ENCODE measurements around the gene EIF2S2. TPM values are rescaled to one million over a fixed set of nuclear protein-coding genes. Genes with fewer than 3 reads are reported as not detected.

The EIF2S2 gene
- total RNA-seq, 1 experiment from 2014 or later, result 137 TPM

- no peak for DNase-seq
- no peak overlapping the region for H3K27ac ChIP-seq
- no peak overlapping the region for H3K4me3 ChIP-seq
- H3K9me3 ChIP-seq (replicated peaks), result no peaks in the 10 kb centered on the region
- no peaks in the 10 kb centered on the region for H3K27me3 ChIP-seq
- H3K36me3 ChIP-seq, result peaks cover 14% of the 10 kb centered on the region
- H3K4me1 ChIP-seq, result peaks cover 28% of the 10 kb centered on the region
These were observed 42.0 kb downstream of the EIF2S2 start for GRCh38 chr20:34070079-34070439.

DNA sequence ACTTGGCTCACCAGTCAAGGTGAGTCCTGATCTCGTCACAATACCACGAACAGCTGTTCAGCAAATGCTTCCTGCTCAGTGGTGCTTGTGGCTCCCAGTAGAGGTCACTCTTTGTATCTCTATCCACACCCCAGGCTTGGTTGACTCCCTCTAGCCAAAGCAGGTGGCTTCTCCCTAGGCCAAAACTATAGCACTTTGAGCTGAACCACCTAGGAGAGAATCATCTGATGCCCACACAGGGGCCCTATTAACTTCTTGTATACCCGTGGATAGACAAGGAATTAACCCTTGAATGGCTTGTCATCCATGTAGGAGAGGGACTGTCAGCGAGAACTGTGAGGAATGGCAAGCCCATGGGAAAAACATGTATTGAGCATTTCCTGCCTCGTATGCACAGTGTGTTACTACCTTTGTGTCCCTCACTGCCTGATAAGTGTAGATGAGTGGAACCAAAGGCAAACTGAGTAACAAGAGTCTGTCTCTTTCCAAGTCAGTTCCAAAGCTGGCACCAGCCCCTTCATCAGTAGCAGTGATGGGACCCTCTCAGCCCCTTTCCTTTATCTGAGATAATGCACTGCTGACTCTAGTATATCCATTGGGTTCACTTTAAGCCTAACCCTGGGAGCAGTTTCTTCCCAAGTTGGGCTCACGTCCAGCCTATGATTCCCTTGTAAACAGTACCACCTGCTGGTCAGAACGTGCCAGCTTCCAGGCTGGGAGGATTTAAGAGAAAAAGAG, 42.5 kb downstream of the EIF2S2 start:
- Histone ChIP-seq H3K9me3 (replicated peaks) (no peaks in the 10 kb centered on the region), H3K4me3 (no peak overlapping the region), H3K4me1 (peaks cover 28% of the 10 kb centered on the region), H3K27me3 (no peaks in the 10 kb centered on the region), H3K27ac (no peak overlapping the region), H3K36me3 (peaks cover 19% of the 10 kb centered on the region)
- peak; percentile 76 to 92 for DNase-seq

DNA sequence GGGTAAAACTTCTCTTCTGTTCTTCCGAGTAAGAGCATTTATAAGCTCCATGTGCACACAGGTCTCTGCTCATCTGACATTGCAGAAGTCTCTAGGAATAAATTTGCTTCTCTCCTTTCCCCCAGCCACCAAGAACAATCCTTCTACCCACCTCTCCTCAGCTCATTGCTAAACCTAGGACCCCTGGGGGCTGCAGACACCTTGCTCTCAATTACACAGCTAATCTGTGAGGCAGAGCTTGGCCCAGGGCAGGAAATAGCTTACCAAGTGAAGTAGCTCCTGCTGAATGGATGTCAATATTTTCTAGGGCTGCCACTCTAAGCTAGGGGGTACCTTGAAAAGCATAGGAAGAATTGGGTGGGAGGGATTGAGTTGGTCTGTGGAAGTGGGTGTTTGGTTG, 44.0 kb downstream of the EIF2S2 start:
- peaks cover 20% of the 10 kb centered on the region for H3K36me3 ChIP-seq
- H3K4me1 ChIP-seq, result peaks cover 28% of the 10 kb centered on the region
- DNase-seq, result no peak
- H3K9me3 ChIP-seq (replicated peaks), result no peaks in the 10 kb centered on the region
- H3K27me3 ChIP-seq, result no peaks in the 10 kb centered on the region
- no peak overlapping the region for H3K27ac ChIP-seq
- H3K4me3 ChIP-seq, result no peak overlapping the region

DNA sequence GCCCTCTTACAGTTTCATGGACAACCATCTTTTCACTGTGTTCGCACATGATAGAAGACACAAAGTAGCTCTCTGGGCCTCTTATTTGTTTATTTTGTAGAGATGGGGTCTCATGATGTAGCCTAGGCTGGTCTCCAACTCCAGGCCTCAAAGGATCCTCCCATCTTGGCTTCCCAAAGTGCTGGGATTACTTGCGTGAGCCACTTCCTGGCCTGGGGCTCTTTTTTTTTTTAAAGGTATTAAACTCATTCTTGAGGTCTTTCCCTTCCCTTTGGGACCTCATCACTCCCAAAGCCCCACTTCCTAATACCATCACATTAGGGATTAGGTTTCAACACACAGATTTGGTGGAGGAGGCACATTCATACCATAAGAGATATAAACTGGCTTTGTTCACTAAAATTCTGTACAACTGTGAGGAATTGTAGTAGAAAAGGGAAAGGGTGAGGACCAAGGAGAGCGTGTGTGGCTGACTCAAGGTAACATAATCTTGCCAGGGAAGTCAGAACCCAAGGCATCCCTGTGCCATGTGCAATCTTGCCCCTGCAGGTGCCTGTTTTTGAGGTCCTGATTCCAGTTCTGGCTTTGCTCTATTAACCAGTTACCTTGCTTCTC, 45.5 kb downstream of the EIF2S2 start:
- Histone ChIP-seq H3K27me3 (no peaks in the 10 kb centered on the region), H3K9me3 (replicated peaks) (no peaks in the 10 kb centered on the region), H3K27ac (no peak overlapping the region), H3K36me3 (peaks cover 15% of the 10 kb centered on the region; the same call in 1 of the 2 replicates), H3K4me3 (no peak overlapping the region), H3K4me1 (peaks cover 28% of the 10 kb centered on the region)
- DNase-seq, result peak; percentile 70 to 91

DNA sequence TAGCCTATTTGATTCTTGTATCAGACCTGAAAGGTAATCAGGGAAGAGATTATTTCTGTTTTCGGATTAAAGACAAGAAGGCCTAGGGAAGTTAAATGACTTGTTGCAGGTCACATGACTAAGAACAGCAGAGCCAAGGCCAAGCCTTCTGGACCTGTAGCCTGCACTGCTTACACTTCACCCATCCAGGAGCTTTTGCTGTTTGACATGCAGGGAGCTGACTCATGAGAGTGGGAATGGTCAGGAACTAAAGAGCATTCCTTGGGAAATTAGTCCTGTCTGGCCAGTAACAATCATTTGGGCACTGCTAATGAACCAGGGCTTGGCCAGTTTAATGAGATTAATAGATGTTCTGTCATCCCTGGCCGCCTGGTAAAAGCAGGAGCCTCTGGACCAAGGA, 46.8 kb downstream of the EIF2S2 start:
- Histone ChIP-seq H3K4me3 (no peak overlapping the region), H3K36me3 (peaks cover 16% of the 10 kb centered on the region; the same call in 1 of the 2 replicates), H3K27me3 (no peaks in the 10 kb centered on the region), H3K9me3 (replicated peaks) (no peaks in the 10 kb centered on the region), H3K4me1 (peaks cover 28% of the 10 kb centered on the region), H3K27ac (no peak overlapping the region)
- no peak for DNase-seq

GRCh38 chr20:34064286-34064685, 47.8 kb downstream of the EIF2S2 start:
- no peak overlapping the region for H3K27ac ChIP-seq
- peaks cover 23% of the 10 kb centered on the region for H3K4me1 ChIP-seq
- no peaks in the 10 kb centered on the region for H3K9me3 ChIP-seq (replicated peaks)
- DNase-seq, result no peak
- no peaks in the 10 kb centered on the region for H3K27me3 ChIP-seq
- H3K36me3 ChIP-seq, result peaks cover 16% of the 10 kb centered on the region; the same call in 1 of the 2 replicates
- no peak overlapping the region for H3K4me3 ChIP-seq

DNA sequence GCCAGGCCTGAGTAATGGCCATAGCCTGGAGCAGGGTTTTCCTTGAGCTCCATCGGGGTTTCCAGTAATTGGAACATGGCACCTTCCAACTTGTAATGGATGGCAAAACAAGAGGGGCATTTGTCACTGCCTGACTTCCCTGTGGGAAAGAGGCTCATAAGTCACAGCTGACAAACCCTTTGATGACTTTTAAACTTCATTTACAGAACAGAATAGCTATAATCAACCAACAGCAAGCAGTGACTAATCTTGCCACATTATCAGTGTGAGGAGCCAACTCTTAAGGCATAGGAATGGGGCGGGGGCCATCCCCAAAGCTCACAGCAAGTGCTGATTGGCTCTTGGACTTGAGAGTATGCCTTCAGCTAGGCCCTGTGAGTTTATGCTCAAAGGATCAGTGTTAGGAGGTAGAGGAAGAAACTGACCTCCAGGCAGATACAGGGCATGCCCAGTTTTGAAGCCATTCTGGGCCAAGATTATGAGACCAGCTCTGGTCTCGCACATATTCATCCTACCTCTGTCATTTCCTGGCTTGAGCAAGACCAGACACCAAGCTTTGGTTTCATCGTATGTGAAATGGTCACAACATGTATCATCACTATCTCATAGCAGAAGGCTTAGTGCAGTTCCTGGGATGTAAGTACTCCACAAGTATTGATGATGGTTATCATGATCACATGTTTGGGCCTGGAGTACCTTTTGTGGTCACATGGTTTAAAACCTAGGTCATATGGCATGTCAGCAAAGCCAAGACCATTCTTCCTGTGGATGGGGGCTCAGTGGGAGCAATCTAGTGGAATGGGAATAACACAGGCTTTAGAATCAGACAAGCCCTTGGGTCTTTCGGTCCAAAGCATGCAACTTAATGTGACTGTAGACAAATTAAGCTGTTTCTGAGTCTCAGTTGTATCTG, 49.2 kb downstream of the EIF2S2 start:
- peaks cover 13% of the 10 kb centered on the region; the same call in 1 of the 2 replicates for H3K36me3 ChIP-seq
- H3K4me1 ChIP-seq, result peaks cover 14% of the 10 kb centered on the region
- H3K27ac ChIP-seq, result no peak overlapping the region
- no peaks in the 10 kb centered on the region for H3K27me3 ChIP-seq
- DNase-seq, result no peak
- no peaks in the 10 kb centered on the region for H3K9me3 ChIP-seq (replicated peaks)
- H3K4me3 ChIP-seq, result no peak overlapping the region

DNA sequence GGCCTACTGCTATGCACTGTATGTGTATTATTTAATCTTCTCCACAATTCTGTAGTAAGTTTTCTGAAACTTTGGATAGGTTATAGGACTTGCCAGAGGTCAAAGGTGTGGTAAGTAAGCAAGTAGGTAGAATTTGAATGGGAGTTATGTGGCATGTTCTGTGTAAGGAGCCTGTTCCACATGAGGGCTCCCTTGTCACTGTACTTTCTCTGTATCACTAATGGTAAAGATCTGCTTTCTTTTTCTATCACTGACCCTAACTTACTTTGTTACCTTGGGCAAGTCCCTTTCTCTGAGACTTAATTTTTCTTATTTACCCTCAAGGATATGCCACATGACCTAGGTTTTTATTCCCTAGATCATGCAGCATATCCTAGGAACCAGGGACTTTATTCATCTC, 50.3 kb downstream of the EIF2S2 start:
- Histone ChIP-seq H3K36me3 (peaks cover 16% of the 10 kb centered on the region; the same call in 1 of the 2 replicates), H3K27me3 (no peaks in the 10 kb centered on the region), H3K4me3 (no peak overlapping the region), H3K4me1 (peaks cover 6% of the 10 kb centered on the region), H3K9me3 (replicated peaks) (no peaks in the 10 kb centered on the region), H3K27ac (no peak overlapping the region)
- no peak for DNase-seq

DNA sequence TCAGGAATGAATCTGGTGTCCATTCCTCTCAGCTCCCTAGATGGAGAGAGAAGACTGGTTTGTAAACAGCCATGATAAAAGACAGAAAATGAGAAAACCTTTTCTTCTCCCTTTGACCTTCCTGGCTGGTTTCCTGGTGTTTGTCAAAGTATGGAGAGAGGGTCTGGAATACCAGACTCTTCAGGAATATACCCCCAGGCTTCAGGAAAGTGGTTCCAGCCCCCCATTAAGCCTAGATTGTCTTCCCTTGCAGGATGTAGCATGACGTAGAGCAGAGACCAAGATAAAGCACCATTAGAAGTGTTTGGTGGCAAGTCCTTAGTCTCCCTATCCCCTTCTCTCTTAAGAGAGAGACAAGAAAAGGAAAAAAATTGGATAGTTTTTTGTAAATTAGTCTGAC, 51.1 kb downstream of the EIF2S2 start:
- no peak for DNase-seq
- Histone ChIP-seq H3K27ac (no peak overlapping the region), H3K9me3 (replicated peaks) (no peaks in the 10 kb centered on the region), H3K36me3 (peaks cover 19% of the 10 kb centered on the region; the same call in 1 of the 2 replicates), H3K4me1 (no peaks in the 10 kb centered on the region), H3K27me3 (no peaks in the 10 kb centered on the region), H3K4me3 (no peak overlapping the region)

DNA sequence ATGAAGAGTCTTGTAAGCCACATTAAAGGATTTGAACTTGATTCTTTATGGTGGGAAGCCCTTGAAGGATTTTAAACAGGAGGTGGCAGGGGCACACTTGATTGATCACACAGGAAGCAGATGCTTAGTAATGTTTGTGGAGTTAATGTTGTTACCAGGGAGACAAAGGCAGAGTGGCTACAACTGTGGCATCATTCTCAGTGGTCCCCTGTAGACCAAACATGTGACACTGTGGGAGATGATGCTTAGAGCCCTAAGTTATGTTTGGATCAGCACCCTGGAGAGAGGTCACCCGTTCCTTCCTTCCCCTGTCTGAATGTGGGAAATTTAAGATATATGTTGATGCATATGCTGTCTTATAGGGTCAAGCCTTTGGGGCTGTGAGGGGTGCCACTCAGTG, 53.2 kb downstream of the EIF2S2 start:
- DNase-seq, result no peak
- Histone ChIP-seq H3K27me3 (no peaks in the 10 kb centered on the region), H3K4me1 (no peaks in the 10 kb centered on the region), H3K9me3 (replicated peaks) (no peaks in the 10 kb centered on the region), H3K27ac (no peak overlapping the region), H3K36me3 (peaks cover 14% of the 10 kb centered on the region; the same call in 1 of the 2 replicates), H3K4me3 (no peak overlapping the region)

- Histone ChIP-seq H3K4me1 (no peaks in the 10 kb centered on the region), H3K4me3 (no peak overlapping the region)
- DNase-seq, result no peak
These were observed 56.8 kb downstream of the EIF2S2 start for GRCh38 chr20:34055290-34055689.

DNA sequence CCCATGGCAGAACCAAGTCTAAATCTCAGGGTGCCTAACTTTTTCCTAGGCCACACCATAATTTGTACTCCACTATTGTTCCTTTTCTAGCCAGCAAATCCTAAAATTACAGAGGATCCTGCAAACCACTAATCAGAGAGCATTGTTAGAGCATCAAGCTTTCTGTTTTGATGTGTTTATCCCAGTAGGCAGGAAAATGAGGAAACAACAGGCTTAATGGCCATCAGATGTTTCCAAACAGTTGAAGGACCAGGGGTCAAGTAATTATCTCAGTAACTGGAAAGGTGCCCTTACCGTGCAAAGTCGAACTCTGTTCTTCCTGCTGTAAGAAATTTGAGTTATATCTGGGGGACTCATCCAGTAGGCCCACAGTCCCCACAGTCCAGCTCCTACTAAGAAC, 59.6 kb downstream of the EIF2S2 start:
- no peaks in the 10 kb centered on the region for H3K9me3 ChIP-seq (replicated peaks)
- no peak for DNase-seq
- no peak overlapping the region for H3K4me3 ChIP-seq
- no peak overlapping the region for H3K27ac ChIP-seq
- H3K36me3 ChIP-seq, result peaks cover 6% of the 10 kb centered on the region; the same call in 1 of the 2 replicates
- H3K27me3 ChIP-seq, result no peaks in the 10 kb centered on the region
- H3K4me1 ChIP-seq, result no peaks in the 10 kb centered on the region

More at GRCh38 chr20:34055290-34055689, 56.8 kb downstream of the EIF2S2 start:
- Histone ChIP-seq H3K9me3 (replicated peaks) (no peaks in the 10 kb centered on the region), H3K27ac (no peak overlapping the region), H3K36me3 (peaks cover 6% of the 10 kb centered on the region; the same call in 1 of the 2 replicates), H3K27me3 (no peaks in the 10 kb centered on the region)

GRCh38 chr20:34049897-34050695, 61.9 kb downstream of the EIF2S2 start:
- Histone ChIP-seq H3K4me1 (peaks cover 10% of the 10 kb centered on the region), H3K4me3 (no peak overlapping the region), H3K36me3 (no peaks in the 10 kb centered on the region), H3K27ac (no peak overlapping the region), H3K27me3 (no peaks in the 10 kb centered on the region), H3K9me3 (replicated peaks) (no peaks in the 10 kb centered on the region)
- DNase-seq, result no peak

GRCh38 chr20:34049389-34049788, 62.7 kb downstream of the EIF2S2 start:
- peaks cover 11% of the 10 kb centered on the region for H3K4me1 ChIP-seq
- no peak overlapping the region for H3K4me3 ChIP-seq
- DNase-seq, result no peak
- no peaks in the 10 kb centered on the region for H3K36me3 ChIP-seq
- H3K27ac ChIP-seq, result no peak overlapping the region
- no peaks in the 10 kb centered on the region for H3K9me3 ChIP-seq (replicated peaks)
- no peaks in the 10 kb centered on the region for H3K27me3 ChIP-seq
